ENCODE data around the gene POC1A. TPM values are rescaled to one million over a fixed set of nuclear protein-coding genes. Genes with fewer than 3 reads are reported as not detected.
"Not testable (repeated sequence)": the region's sequence is repeated elsewhere in the genome, so short reads cannot be mapped to it uniquely, and the experiment has no call there.

The POC1A gene
- total RNA-seq, 2 experiments from 2014 or later = 21.2 to 23.5 TPM

GRCh38 chr3:52044869-52045619 is 109.2 kb downstream of the POC1A start:
- DNase-seq = no peak
- Mint-ChIP-seq H3K27ac (no peak overlapping the region), H3K9me3 (no peaks in the 10 kb centered on the region), H3K4me1 (ENCODE audit: low read depth) (peaks cover 8% of the 10 kb centered on the region), H3K4me3 (no peak overlapping the region), H3K27me3 (no peaks in the 10 kb centered on the region), H3K36me3 (ENCODE audit: low read depth) (peaks cover 6% of the 10 kb centered on the region)
- TF ChIP-seq CTCF (IDR thresholded peaks at IDR 0.05) = no peak
- ATAC-seq = peak; percentile 57
- intact Hi-C loops (cut with micrococcal nuclease) = no loop called here
- POLR2A ChIA-PET = interaction anchor here (0.6 to 0.7 kb wide), 2 partner anchors 11 to 545 kb away, joined by 3 to 5 read pairs; partner anchors contain the start of genes DCAF1 and DUSP7
- CTCF ChIA-PET = interaction anchor here (1.4 to 6.3 kb wide), 2 partner anchors 8 to 100 kb away, joined by 5 to 37 read pairs; no protein-coding TSS in a partner anchor

GRCh38 chr3:52043750-52044149 is 110.5 kb downstream of the POC1A start:
- Mint-ChIP-seq H3K36me3 (ENCODE audit: low read depth) (no peaks in the 10 kb centered on the region), H3K27me3 (no peaks in the 10 kb centered on the region), H3K27ac (no peak overlapping the region), H3K4me1 (ENCODE audit: low read depth) (peaks cover 2% of the 10 kb centered on the region), H3K4me3 (no peak overlapping the region), H3K9me3 (no peaks in the 10 kb centered on the region)
- ATAC-seq (no peak), DNase-seq (no peak)
- POLR2A ChIA-PET = interaction anchor here (0.6 kb wide), 1 partner anchor 14 kb away, joined by 3 read pairs; no protein-coding TSS in a partner anchor
- CTCF ChIA-PET = interaction anchor here (1.5 to 6.3 kb wide), 3 partner anchors 9 to 79 kb away, joined by 4 to 37 read pairs (median 5); partner anchors contain the start of gene DUSP7
- no peak for TF ChIP-seq CTCF (IDR thresholded peaks at IDR 0.05)
- intact Hi-C loops (cut with micrococcal nuclease) = no loop called here

- H3K36me3 Mint-ChIP-seq (ENCODE audit: low read depth); H3K4me1 Mint-ChIP-seq (ENCODE audit: low read depth); H3K9me3 Mint-ChIP-seq; ATAC-seq; intact Hi-C loops (cut with micrococcal nuclease); H3K27ac Mint-ChIP-seq; H3K4me3 Mint-ChIP-seq; H3K27me3 Mint-ChIP-seq; POLR2A ChIA-PET; DNase-seq: not testable (repeated sequence)
- CTCF ChIA-PET = interaction anchor here (0.8 to 6.3 kb wide), 4 partner anchors 10 to 80 kb away, joined by 3 to 37 read pairs (median 4); partner anchors contain the start of gene DUSP7
Measured at GRCh38 chr3:52043039-52043438, 111.2 kb downstream of the POC1A start.

GRCh38 chr3:52041118-52041731 is 113.0 kb downstream of the POC1A start:
- intact Hi-C loops (cut with micrococcal nuclease) = no loop called here
- POLR2A ChIA-PET = interaction anchor here (0.7 to 1.2 kb wide), 3 partner anchors 10 to 15 kb away, joined by 3 to 4 read pairs (median 3); partner anchors contain the start of gene DUSP7
- CTCF ChIA-PET = interaction anchor here (1.0 to 6.3 kb wide), 9 partner anchors 12 to 178 kb away, joined by 3 to 37 read pairs (median 3); partner anchors contain the start of genes ACY1 and RRP9
- TF ChIP-seq CTCF (IDR thresholded peaks at IDR 0.05) = no peak
- H3K4me1 Mint-ChIP-seq (ENCODE audit: low read depth) = no peaks in the 10 kb centered on the region
- H3K27ac Mint-ChIP-seq = no peak overlapping the region
- no peaks in the 10 kb centered on the region for H3K9me3 Mint-ChIP-seq
- ATAC-seq = no peak
- no peaks in the 10 kb centered on the region for H3K36me3 Mint-ChIP-seq (ENCODE audit: low read depth)
- H3K4me3 Mint-ChIP-seq = no peak overlapping the region
- no peak for DNase-seq
- H3K27me3 Mint-ChIP-seq = no peaks in the 10 kb centered on the region

GRCh38 chr3:52040600-52040999 is 113.6 kb downstream of the POC1A start:
- DNase-seq = no peak
- intact Hi-C loops (cut with micrococcal nuclease) = no loop called here
- H3K4me1 Mint-ChIP-seq (ENCODE audit: low read depth) = no peaks in the 10 kb centered on the region
- ATAC-seq = no peak
- no peaks in the 10 kb centered on the region for H3K36me3 Mint-ChIP-seq (ENCODE audit: low read depth)
- CTCF ChIA-PET = interaction anchor here (1.1 to 6.3 kb wide), 6 partner anchors 12 to 104 kb away, joined by 3 to 37 read pairs (median 4); partner anchors contain the start of gene ACY1
- H3K27ac Mint-ChIP-seq = no peak overlapping the region
- H3K27me3 Mint-ChIP-seq = no peaks in the 10 kb centered on the region
- POLR2A ChIA-PET = interaction anchor here (0.7 to 1.2 kb wide), 2 partner anchors 12 to 15 kb away, joined by 3 to 4 read pairs; partner anchors contain the start of gene DUSP7
- TF ChIP-seq CTCF (IDR thresholded peaks at IDR 0.05) = no peak
- no peak overlapping the region for H3K4me3 Mint-ChIP-seq
- no peaks in the 10 kb centered on the region for H3K9me3 Mint-ChIP-seq
